Astrocyte of the cerebellum (primary cell): Measurements from ENCODE around the gene STN1.

Source experiments
- DNase-seq: peaks from one replicate; pipeline ENCODE4 v3.0.0-alpha.2; 2011; ENCODE audit warnings: low read depth
- H3K4me3 ChIP-seq: 2 replicates; pipeline ENCODE4 v1.5.1; 2011; ENCODE audit warnings: mild to moderate bottlenecking, low read depth, low read length, moderate library complexity
- in situ Hi-C: cut with HindIII; loops from 2 replicates; pipeline ENCODE4 v1.10.0; 2017; ENCODE audit warnings: low sequenced_read_pairs
- TF ChIP-seq, protein P1 (sequence below): IDR thresholded peaks from 2 replicates; pipeline ENCODE4 v1.5.1; 2012; ENCODE audit warnings: low read length, low read depth, moderate library complexity, mild to moderate bottlenecking; ENCODE audit errors: missing control alignments

Gene STN1

DNA sequence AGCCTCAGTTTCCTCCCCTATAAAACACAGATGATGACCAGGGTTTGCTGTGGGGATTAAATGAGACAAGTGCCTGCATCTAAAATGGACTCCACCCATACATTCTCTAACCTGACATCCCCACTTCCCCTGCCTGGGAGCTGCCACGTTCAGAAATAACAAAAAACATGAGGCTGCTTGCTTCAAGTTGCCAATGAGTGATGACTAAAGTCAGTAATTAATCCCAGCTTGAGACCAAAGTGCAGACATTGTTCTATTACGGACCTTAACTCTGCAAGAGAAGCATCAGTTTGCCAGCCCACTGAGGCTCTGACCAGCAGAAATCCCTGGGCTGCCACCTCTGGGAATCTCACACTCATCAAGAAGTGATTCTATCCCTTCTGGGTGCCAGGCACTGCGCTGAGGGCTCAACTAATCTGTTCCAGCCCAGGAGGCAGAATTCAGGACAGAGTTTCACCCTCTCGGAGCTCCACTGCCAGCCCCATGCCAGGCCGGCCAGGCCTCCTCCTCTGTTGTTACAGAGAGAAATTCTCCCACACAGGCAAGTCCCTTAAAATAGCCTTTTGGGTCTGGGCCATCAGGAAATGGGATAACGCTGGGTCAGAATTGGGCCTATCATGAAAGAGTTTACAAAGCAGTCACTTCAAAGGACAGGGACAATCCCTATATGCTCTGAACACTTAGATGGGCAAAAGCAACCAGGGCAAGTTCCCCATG, 74.0 kb downstream of the STN1 start:
- in situ Hi-C loops, result loop anchor here (5.0 kb wide), 2 partner anchors 52 to 102 kb away; no protein-coding TSS in a partner anchor
- no peak overlapping the region for H3K4me3 ChIP-seq
- TF ChIP-seq, protein P1, sequence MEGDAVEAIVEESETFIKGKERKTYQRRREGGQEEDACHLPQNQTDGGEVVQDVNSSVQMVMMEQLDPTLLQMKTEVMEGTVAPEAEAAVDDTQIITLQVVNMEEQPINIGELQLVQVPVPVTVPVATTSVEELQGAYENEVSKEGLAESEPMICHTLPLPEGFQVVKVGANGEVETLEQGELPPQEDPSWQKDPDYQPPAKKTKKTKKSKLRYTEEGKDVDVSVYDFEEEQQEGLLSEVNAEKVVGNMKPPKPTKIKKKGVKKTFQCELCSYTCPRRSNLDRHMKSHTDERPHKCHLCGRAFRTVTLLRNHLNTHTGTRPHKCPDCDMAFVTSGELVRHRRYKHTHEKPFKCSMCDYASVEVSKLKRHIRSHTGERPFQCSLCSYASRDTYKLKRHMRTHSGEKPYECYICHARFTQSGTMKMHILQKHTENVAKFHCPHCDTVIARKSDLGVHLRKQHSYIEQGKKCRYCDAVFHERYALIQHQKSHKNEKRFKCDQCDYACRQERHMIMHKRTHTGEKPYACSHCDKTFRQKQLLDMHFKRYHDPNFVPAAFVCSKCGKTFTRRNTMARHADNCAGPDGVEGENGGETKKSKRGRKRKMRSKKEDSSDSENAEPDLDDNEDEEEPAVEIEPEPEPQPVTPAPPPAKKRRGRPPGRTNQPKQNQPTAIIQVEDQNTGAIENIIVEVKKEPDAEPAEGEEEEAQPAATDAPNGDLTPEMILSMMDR, result no peak
- no peak for DNase-seq

DNA sequence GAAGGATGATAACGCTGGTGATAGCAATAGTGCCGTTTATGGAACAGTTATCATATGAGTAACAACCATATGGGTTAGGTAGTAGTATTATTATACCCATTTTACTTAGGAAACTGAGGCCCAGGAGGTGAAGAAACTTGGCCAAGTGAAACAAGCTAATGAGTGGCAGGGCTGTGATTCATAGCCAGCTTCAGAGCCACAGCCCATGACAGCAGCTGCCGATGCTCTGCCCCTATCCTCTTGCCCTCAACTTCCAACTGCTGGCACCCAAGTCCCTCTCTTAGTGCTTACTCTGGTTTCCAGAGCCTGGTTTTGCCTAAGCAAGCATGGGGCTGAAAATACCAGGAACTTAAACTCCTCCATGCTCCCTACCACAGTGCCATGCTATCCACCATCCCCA, 74.9 kb downstream of the STN1 start:
- in situ Hi-C loops, result loop anchor here (5.0 kb wide), 2 partner anchors 51 to 101 kb away; no protein-coding TSS in a partner anchor
- DNase-seq, result no peak
- H3K4me3 ChIP-seq, result no peak overlapping the region
- TF ChIP-seq, protein P1, result no peak

DNA sequence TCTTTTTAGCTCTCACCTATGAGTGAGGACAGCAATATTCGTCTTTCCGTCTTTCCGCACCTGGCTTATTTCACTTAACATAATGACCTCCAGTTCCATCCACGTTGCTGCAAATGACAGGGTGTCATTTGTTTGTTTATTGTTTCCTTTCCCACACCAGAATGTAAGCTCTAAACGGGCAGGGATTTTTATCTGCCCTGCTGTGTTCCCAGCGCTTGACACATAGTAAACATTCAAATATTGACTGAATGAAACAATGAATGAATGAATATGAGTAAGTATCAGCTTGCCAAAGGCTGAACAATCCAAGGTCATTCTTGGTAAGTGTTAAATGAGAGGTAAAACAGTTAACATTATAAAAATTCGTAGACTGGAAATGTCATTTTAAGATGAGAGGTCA, 75.4 kb downstream of the STN1 start:
- H3K4me3 ChIP-seq, result no peak overlapping the region
- DNase-seq, result no peak
- TF ChIP-seq, protein P1, result no peak
- in situ Hi-C loops, result loop anchor here (5.0 kb wide), 2 partner anchors 50 to 100 kb away; no protein-coding TSS in a partner anchor

DNA sequence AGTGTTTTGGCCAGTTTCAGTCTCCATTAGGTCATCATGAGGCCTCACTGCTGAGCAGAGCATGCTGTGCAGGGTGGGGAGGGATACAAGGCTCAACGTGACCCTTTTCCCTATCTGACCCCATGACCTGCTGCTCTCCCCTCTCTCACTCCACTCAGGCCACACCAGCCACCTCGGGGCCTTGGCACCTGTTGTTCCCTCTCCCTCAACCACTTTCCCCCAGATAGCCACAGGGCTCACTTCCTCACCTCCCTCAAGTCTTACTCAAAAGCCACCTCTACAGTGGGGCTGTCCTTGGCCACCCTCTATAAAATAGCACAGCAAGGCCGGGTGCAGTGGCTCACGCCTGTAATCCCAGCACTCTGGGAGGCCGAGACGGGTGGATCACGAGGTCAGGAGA, 76.5 kb downstream of the STN1 start:
- in situ Hi-C loops, result loop anchor here (5.0 kb wide), 2 partner anchors 49 to 99 kb away; no protein-coding TSS in a partner anchor

DNA sequence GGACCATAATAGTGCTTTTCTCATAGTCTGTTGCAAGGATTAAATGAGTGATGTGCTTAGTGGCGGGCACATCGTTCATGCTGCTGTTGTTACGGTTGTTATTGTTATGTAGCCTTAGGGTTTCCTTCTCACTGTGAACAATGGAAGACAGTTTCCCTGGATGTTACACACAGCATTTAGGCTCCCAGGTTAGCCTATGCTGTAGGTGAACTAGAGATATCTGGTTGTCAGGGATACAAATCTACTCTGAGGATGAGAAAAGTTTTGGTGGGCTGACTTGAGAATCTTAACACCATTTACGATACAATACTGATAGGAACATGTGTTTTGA, 77.3 kb downstream of the STN1 start:
- DNase-seq, result no peak
- in situ Hi-C loops, result loop anchor here (5.0 kb wide), 2 partner anchors 48 to 98 kb away; no protein-coding TSS in a partner anchor
- no peak overlapping the region for H3K4me3 ChIP-seq
- TF ChIP-seq, protein P1, result no peak

More for the DNA sequence above, 76.5 kb downstream of the STN1 start:
- TF ChIP-seq, protein P1, result no peak
- no peak for DNase-seq
- H3K4me3 ChIP-seq, result no peak overlapping the region

DNA sequence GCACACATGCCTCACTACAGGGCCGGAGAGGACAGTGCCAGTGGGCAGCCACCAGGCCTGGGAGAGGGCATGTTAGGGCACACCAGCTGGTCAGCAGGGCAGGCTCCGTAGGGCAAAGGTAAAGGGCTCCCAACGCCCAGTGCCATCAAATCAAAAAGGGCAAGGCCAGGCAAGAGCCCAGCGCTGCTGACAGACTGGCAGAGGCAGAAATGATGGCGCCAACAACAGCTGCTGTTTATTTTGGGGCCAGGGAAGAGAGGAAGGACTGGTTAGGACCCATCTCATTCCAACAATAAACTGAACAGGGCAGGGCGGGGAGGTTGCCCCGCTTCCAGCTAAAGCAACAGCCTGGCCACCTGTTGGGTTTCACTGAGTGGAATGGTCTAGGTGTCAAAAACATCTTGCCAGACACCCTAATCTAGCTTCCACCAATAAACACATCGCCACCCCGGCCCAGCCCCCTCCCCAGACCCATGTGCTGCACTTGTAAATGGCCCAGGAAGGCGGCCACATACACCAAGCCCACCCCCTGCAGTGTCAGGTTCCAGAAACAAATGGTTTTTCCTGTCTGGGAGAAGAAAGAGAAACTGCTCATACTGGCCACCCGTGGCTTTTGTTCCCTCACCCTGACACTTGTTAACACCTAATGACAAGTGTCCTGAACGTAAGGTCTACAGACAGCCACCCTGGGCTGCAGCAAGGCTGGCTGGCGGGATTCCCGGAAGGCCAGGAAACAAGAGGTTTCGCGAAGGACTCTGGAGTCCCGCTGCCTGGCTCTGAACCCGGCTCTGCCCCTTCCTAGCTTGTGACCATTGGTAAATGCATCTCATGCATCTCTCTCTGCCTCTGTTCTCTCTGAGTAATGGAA, 77.9 kb downstream of the STN1 start:
- no peak for DNase-seq
- TF ChIP-seq, protein P1, result no peak
- H3K4me3 ChIP-seq, result no peak overlapping the region
- in situ Hi-C loops, result loop anchor here (5.0 kb wide), 2 partner anchors 48 to 98 kb away; no protein-coding TSS in a partner anchor
